ENCODE data around the gene DCXR.
"Not testable (repeated sequence)": the region's sequence is repeated elsewhere in the genome, so short reads cannot be mapped to it uniquely, and the experiment has no call there.

DCXR gene

DNA sequence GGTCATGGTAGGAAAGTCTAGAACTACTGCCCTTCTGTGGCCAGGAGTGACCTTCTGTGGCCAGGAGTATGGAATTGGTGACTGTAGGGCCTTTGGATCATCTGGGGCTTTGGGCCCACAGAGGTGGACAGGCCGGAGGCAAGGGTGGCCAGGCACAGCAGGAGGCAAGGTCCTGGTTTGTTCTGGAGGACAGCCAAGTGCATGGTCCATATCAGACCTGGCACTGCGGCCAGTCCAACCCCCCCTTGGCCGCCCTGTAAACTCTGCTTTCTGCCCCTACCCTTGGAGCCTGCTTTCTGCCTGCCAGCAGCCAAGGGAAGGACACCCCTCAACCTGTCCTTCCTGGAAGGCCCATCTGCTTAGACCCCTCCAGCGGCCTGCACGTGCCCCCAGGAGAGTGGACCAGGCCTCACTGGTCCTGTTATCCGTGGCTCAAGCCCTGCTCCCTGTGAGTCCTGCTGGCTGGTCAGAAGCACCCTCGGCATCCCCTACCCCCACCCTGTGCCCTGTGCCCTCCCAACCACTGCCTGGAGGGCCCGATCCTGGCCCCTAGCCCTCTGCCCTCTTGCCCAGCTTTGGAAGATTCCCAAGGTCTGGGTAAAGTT lies 2.3 kb upstream of the DCXR start:
- DNase-seq = no peak

GRCh38 chr17:82038796-82039409 lies 1.4 kb upstream of the DCXR start:
- not testable (repeated sequence) for DNase-seq

- no peak for DNase-seq
Observed at GRCh38 chr17:82037889-82038195, 345 bp upstream of the DCXR start.

- no peak for DNase-seq
Observed at GRCh38 chr17:82036634-82037091, 834 bp downstream of the DCXR start.

DNA sequence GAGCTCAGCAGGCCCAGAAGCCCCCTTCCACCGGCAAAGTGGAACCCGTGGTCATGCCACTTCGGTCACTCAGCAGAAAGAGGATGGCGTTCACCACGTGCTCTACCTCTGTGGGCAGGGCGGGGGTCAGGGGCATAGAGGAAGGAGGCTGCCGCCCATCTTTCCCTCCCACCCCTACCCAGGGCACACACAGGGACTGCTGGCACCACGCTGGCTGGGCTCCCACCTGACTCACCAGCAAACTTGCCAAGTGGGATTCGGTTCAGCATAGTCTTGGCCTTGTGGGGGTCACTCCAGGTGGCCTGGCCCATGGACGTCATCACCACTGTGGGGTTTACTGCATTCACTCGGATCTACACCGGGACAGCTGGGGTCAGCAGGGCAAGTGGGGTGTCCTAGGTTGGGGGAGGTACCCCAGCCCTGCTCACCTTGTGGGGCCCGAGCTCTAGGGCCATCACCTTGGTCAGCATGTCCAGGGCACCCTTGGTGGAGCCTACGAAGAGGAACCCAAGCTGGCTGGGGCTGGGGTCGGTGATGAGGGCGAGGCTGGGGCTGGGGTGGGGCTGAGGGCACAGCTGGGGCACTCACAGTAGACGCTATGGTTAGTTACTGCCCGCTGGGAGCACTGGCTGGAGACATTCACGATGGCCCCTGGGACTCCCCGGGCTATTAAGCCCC lies 1.4 kb downstream of the DCXR start:
- no peak for DNase-seq

DNA sequence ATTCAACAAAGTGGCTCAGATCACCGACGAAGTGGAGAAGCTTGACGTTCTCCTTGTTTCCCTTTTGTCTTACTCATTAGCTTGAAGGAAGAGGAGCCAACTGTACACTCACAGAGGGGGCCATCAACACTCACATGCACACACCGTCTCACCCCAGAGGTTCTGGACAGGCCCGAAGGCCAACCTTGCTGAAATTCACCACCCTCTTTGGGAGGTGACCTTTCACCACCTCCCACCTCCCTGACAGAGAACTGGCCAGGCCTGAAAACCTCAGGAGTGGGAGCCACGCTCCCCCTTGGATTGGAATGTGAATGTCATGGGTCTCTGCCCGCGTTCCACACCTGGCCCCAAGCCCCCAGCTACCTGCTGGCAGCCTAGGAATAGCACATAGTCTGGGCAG lies 2.0 kb downstream of the DCXR start:
- no peak for DNase-seq

- peak in 1 of 51 donors; percentile 11 for DNase-seq
Observed at GRCh38 chr17:82034371-82035011, 3.0 kb downstream of the DCXR start.

- no peak for DNase-seq
Observed at GRCh38 chr17:82033359-82034085, 4.0 kb downstream of the DCXR start.

GRCh38 chr17:82031885-82032627 lies 5.4 kb downstream of the DCXR start:
- no peak for DNase-seq

GRCh38 chr17:82031303-82031884 lies 6.1 kb downstream of the DCXR start, which contains the start of gene RAC3:
TSS of gene RAC3 (plus strand) at chr17:82031678. CDS start at chr17:82031762, 84 bp downstream.
- DNase-seq = peak in 2 of 51 donors; percentile 23 to 43

DNA sequence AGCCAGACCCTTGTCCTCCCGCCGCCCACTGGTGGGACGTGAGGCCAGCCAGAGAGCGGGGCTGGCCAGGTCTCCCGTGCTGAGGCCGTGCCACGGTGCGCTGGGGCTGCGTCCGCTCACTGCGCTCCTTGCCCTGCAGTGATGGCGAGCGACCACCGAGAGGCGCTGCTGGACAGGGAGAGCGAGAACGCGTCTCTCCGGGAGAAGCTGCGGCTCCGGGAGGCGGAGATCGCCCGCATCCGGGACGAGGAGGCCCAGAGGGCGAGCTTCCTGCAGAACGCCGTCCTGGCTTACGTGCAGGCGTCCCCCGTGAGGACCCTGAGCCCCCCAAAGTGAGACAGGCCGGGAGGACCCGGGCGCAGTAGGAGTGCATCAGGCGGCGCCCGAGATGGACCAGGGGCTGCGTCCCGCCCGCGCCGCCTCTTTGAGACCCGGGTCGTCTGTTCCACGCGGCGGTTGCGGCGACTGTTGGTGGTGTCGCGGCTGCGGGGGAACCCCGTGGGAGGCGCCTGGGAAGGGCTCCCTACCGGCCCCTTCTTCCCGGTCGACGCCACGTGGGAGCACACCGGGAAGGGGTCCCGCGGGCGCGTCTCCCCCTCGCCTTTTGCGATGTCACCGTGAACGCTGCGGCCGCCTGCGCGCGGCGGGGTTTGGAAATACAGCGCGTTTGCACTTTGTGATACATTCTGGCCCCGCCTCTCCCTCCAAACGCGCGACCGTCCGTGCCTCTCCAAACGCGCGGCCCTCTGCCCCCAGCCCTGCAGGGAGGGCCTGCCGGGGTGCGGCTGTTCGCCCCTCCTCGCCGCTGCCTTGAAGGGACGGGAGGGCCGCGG lies 6.8 kb downstream of the DCXR start:
- DNase-seq = peak; percentile 13 to 88 (median 69)

- DNase-seq = peak in 1 of 51 donors; percentile 11
Observed at GRCh38 chr17:82029990-82030469, 7.5 kb downstream of the DCXR start.

DNA sequence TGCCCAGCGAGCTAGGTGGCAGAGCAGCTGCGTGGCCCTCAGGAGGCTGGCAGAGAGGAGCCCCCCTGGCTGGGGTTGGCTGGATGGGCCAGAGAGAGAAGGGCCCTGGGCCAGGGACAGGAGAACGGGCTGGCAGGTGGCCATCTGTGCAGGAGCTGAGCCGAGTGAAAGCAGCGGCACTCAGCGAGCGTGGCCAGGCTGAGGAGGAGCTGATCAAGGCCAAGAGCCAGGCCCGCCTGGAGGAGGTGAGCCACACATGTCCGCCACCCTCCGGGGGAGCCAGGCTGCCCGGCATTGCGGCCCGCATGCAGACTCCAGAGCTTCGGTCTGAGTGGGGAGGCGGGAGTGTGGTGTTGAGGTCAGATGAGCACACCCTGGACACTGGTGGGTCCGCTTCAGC lies 8.1 kb downstream of the DCXR start:
- peak in 2 of 51 donors; percentile 14 to 15 for DNase-seq

GRCh38 chr17:82028966-82029365 lies 8.5 kb downstream of the DCXR start:
- DNase-seq = no peak

GRCh38 chr17:82028246-82028645 lies 9.3 kb downstream of the DCXR start:
- DNase-seq = no peak

GRCh38 chr17:82025401-82026107 lies 11.9 kb downstream of the DCXR start:
- DNase-seq = no peak

- DNase-seq = no peak
Observed at GRCh38 chr17:82024859-82025258, 12.6 kb downstream of the DCXR start.

DNA sequence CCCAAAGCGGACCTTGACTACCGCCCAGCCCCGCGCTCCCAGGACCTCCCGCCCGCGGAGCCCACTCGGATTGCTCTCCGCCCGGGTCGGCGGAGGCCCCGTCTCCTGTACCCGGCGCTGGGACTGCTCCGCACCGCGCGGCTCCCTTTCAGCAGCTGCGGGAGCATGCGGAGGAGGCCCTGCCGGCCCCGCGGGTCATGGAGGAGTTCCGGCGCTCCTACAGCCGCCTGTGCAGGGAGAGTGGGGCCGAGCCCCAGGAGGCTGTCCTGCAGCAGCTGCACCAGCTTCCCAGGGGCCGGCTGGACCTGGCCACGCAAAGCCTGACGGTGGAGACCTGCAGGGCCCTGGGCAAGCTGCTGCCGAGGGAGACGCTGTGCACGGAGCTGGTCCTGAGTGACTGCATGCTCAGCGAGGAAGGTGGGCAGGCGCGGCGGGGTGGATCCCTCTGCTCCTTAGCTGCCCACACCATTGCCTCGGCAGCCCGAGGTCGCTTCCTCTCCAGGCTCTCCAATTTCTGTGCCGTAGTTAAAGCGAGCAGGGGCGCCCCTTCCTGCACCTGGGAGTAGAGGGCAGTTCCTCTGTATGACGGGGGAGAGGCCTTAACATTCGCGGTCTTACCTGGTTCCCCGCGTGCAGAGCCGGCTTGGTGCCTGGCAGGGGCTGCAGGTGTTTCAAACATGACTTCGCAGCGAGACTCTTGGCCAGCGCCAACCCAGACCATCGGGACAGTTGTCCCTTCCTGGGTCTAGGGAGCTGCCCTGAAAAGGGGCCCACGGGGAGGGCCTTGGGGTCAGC lies 13.9 kb downstream of the DCXR start:
- no peak for DNase-seq
